A673 (cell line): ENCODE measurements around the gene TMEM107.

Source experiments
- EZH2 ChIP-seq: fragments of 200-600 bp; sonication (generic); IDR thresholded peaks from 2 replicates; pipeline ENCODE4 v1.6.1; 2017; ENCODE audit warnings: borderline replicate concordance, low read depth, mild to moderate bottlenecking, mixed read lengths, antibody characterized with exemption, low read length; ENCODE audit not compliant: poor library complexity, severe bottlenecking
- TF ChIP-seq, protein P1 (sequence below): fragments of 300-800, 200-600 bp; sonication (generic); conservative IDR thresholded peaks from 2 replicates; pipeline ENCODE4 v1.5.1; 2017; ENCODE audit warnings: low read depth, mild to moderate bottlenecking, antibody characterized with exemption, low read length, moderate library complexity, mixed read lengths

DNA sequence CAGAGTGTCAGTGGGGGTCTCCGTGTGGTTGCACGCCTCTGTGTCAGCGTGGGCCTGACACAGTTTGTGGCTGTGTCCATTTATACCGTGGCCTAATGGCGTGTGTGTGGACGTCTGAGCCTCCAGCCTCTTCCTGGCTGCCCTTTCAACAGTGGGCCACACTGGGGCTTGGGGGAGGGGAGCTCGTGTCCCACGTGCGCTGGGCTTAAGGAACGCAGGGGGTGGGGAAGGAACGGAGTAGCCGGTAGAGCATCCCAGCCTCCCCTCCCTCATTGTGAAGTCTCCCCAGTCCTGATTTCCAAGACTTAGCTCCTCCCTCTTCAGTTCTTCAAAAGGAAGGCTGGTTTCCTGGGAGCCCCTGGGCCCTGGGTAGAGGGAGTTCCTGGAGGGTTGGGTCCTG, 42.8 kb downstream of the TMEM107 start:
- TF ChIP-seq, protein P1, sequence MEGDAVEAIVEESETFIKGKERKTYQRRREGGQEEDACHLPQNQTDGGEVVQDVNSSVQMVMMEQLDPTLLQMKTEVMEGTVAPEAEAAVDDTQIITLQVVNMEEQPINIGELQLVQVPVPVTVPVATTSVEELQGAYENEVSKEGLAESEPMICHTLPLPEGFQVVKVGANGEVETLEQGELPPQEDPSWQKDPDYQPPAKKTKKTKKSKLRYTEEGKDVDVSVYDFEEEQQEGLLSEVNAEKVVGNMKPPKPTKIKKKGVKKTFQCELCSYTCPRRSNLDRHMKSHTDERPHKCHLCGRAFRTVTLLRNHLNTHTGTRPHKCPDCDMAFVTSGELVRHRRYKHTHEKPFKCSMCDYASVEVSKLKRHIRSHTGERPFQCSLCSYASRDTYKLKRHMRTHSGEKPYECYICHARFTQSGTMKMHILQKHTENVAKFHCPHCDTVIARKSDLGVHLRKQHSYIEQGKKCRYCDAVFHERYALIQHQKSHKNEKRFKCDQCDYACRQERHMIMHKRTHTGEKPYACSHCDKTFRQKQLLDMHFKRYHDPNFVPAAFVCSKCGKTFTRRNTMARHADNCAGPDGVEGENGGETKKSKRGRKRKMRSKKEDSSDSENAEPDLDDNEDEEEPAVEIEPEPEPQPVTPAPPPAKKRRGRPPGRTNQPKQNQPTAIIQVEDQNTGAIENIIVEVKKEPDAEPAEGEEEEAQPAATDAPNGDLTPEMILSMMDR: no peak
- no peak for TF ChIP-seq EZH2
